Measurements from ENCODE around the gene ROR1. TPM values are rescaled to one million over a fixed set of nuclear protein-coding genes. Genes with fewer than 3 reads are reported as not detected.

Gene ROR1
- total and polyA plus RNA-seq, 9 of the 15 experiments (the other 6 are each of a cell fraction or from before 2014, with no cell fraction given) = 0.02 TPM; not detected in 8

- no peak for TF ChIP-seq ZNF318 (IDR thresholded peaks at IDR 0.05; ENCODE audit: borderline replicate concordance in 1 of 2, low read depth in 1 of 2)
- TF ChIP-seq HEY1 (CRISPR knock-in tag; IDR thresholded peaks at IDR 0.05; ENCODE audit: borderline replicate concordance) = no peak
- no peak for TF ChIP-seq ZNF280A (IDR thresholded peaks at IDR 0.05; ENCODE audit: low read depth, partially characterized antibody)
- TF ChIP-seq ADNP (tag; IDR thresholded peaks at IDR 0.05) = no peak
- TF ChIP-seq ZFP1 (CRISPR knock-in tag; IDR thresholded peaks at IDR 0.05) = no peak
- no peak for TF ChIP-seq ZNF124 (CRISPR knock-in tag; IDR thresholded peaks at IDR 0.05)
Measured at GRCh38 chr1:63857478-63857877, 83.7 kb downstream of the ROR1 start (continued).
